ENCODE results near the gene LIF.

DNA sequence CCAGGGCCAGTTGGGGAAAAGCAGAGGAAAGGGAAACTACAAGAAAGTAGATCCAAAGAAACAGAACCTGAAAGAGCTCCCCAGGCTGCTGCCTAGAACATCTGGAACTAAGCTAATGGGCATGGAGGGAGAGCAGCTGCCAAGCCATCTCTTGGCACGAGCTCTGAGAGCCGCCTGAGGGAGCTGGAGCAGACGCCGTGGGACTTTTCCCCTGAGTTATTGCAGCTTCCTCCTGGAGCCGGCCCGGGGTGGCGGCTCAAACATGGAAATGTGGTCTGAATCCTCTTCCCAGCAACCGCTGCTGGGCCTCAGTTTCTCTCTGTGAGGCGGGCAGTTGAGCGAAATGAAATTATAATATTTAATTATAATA, 41.8 kb downstream of the LIF start:
- TF ChIP-seq, protein P1, sequence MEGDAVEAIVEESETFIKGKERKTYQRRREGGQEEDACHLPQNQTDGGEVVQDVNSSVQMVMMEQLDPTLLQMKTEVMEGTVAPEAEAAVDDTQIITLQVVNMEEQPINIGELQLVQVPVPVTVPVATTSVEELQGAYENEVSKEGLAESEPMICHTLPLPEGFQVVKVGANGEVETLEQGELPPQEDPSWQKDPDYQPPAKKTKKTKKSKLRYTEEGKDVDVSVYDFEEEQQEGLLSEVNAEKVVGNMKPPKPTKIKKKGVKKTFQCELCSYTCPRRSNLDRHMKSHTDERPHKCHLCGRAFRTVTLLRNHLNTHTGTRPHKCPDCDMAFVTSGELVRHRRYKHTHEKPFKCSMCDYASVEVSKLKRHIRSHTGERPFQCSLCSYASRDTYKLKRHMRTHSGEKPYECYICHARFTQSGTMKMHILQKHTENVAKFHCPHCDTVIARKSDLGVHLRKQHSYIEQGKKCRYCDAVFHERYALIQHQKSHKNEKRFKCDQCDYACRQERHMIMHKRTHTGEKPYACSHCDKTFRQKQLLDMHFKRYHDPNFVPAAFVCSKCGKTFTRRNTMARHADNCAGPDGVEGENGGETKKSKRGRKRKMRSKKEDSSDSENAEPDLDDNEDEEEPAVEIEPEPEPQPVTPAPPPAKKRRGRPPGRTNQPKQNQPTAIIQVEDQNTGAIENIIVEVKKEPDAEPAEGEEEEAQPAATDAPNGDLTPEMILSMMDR (conservative IDR thresholded peaks at IDR 0.05 in 1 of 2, IDR thresholded peaks at IDR 0.05 in 1 of 2; ENCODE audit: extremely low read depth in 1 of 2, insufficient read depth in 1 of 2, low read depth in 1 of 2, low read length in 2 of 2): no peak
- TF ChIP-seq EZH2 (IDR thresholded peaks at IDR 0.05; ENCODE audit: borderline replicate concordance, low read length): no peak

Measured in mammary epithelial cell (primary cell).